Activated CD4-positive, alpha-beta T cell treated with anti-CD3 and anti-CD28 coated beads, Interleukin-2, Interleukin-4, amounts not matched to agents 100 ng/mL and 50 ng/mL, durations not matched to agents 16 hours and 8 hours (primary cell): ENCODE results near the gene KDM3B.

Experiments used
- DNase-seq: peaks from one replicate; pipeline ENCODE4 v3.0.0-alpha.2; 2020; ENCODE audit warnings: low spot score

KDM3B gene

GRCh38 chr5:138449501-138450239, 97.2 kb downstream of the KDM3B start:
- peak; percentile 80 for DNase-seq

- no peak for DNase-seq
Observed at GRCh38 chr5:138450971-138451370, 98.5 kb downstream of the KDM3B start.

GRCh38 chr5:138452720-138453119, 100.2 kb downstream of the KDM3B start:
- no peak for DNase-seq

GRCh38 chr5:138453590-138453989, 101.1 kb downstream of the KDM3B start:
- no peak for DNase-seq

- no peak for DNase-seq
Observed at GRCh38 chr5:138454121-138454520, 101.6 kb downstream of the KDM3B start.

GRCh38 chr5:138455232-138455930, 102.9 kb downstream of the KDM3B start:
- DNase-seq = no peak

- DNase-seq = no peak
Observed at GRCh38 chr5:138457531-138458275, 105.2 kb downstream of the KDM3B start.

- no peak for DNase-seq
Observed at GRCh38 chr5:138458384-138458783, 105.9 kb downstream of the KDM3B start.

GRCh38 chr5:138458856-138459255, 106.4 kb downstream of the KDM3B start:
- DNase-seq = no peak

- peak; percentile 80 for DNase-seq
Observed at GRCh38 chr5:138459311-138459933, 106.9 kb downstream of the KDM3B start.

GRCh38 chr5:138460032-138460693, 107.7 kb downstream of the KDM3B start:
- DNase-seq = no peak

GRCh38 chr5:138461343-138462125, 109.0 kb downstream of the KDM3B start:
- DNase-seq = no peak

GRCh38 chr5:138463419-138464007, 111.0 kb downstream of the KDM3B start:
- no peak for DNase-seq

GRCh38 chr5:138464008-138464387, 111.5 kb downstream of the KDM3B start:
- peak; percentile 94 for DNase-seq

- peak; percentile 99 for DNase-seq
Observed at GRCh38 chr5:138464388-138465260, 112.1 kb downstream of the KDM3B start.

- DNase-seq = peak; percentile 92
Observed at GRCh38 chr5:138465261-138466124, 113.0 kb downstream of the KDM3B start, which contains the start of gene EGR1. TSS of gene EGR1 (plus strand) at chr5:138465479. CDS start at chr5:138465762, 283 bp downstream.

- DNase-seq = no peak
Observed at GRCh38 chr5:138466125-138466899, 113.8 kb downstream of the KDM3B start.
